Esophagus (tissue), 2 donors: ENCODE data around the gene KCNT2. TPM values are rescaled to one million over a fixed set of nuclear protein-coding genes. Genes with fewer than 3 reads are reported as not detected.
"Not testable (repeated sequence)": the region's sequence is repeated elsewhere in the genome, so short reads cannot be mapped to it uniquely, and the experiment has no call there.

ENCODE experiments used
- H3K27ac ChIP-seq, 2 donors: one replicate each; pipeline ENCODE4 v1.5.1; 2013; ENCODE audit warnings: low read depth in 2 of 2, mild to moderate bottlenecking in 2 of 2, inconsistent platforms in 1 of 2, low read length in 1 of 2, moderate library complexity in 1 of 2
- H3K27me3 ChIP-seq, 2 donors: one replicate each; pipeline ENCODE4 v1.6.1; 2013; ENCODE audit warnings: low read length in 2 of 2, control low read depth in 1 of 2, mild to moderate bottlenecking in 1 of 2; ENCODE audit not compliant: insufficient read depth in 2 of 2, control insufficient read depth in 1 of 2
- H3K36me3 ChIP-seq, 2 donors: one replicate each; pipeline ENCODE4 v1.6.1; 2013; ENCODE audit warnings: low read length in 1 of 2; ENCODE audit not compliant: control insufficient read depth in 2 of 2, insufficient read depth in 2 of 2
- H3K4me1 ChIP-seq, 2 donors: one replicate each; pipeline ENCODE4 v1.6.1; 2013; ENCODE audit warnings: low read length in 1 of 2; ENCODE audit not compliant: control insufficient read depth in 2 of 2, insufficient read depth in 2 of 2
- H3K4me3 ChIP-seq, 2 donors: one replicate each; pipeline ENCODE4 v1.5.1; 2013; ENCODE audit warnings: low read length in 2 of 2, mild to moderate bottlenecking in 2 of 2, low read depth in 1 of 2, moderate library complexity in 1 of 2
- H3K9me3 ChIP-seq, 2 donors: one replicate each; pipeline ENCODE4 v1.6.1; 2013; ENCODE audit warnings: mild to moderate bottlenecking in 2 of 2, low read depth in 1 of 2, low read length in 1 of 2, moderate library complexity in 1 of 2; ENCODE audit not compliant: control insufficient read depth in 2 of 2, insufficient read depth in 1 of 2
- WGBS, 2 donors: extraction: QIAGEN DNeasy Blood & Tissue Kit; methylation state at CpG; one replicate each; pipeline ENCODE4 v1.1.7; 2013; 5-methylcytosine and 5-hydroxymethylcytosine counted together
- polyA plus RNA-seq, 2 donors: library from polyadenylated mRNA; stranded (reverse); fragments of 200-250 nt; gene quantifications; one replicate each; pipeline ENCODE4 v1.2.3, GENCODE V29; 2013
- donor health status: healthy with polysubstance abuse.
- donor health status: Bipolar disorder and iron deficiency.

KCNT2 gene
- polyA plus RNA-seq, 2 donors = 0.22 to 0.49 TPM

GRCh38 chr1:196639291-196639690 lies 31.1 kb upstream of the KCNT2 start:
- not testable (repeated sequence) for H3K27ac ChIP-seq, H3K27me3 ChIP-seq, H3K9me3 ChIP-seq, H3K4me1 ChIP-seq, H3K4me3 ChIP-seq, H3K36me3 ChIP-seq
- WGBS, 2 donors = 83 to 93% methylated on average over 5 of the region's 5 CpGs

GRCh38 chr1:196638466-196638865 lies 30.2 kb upstream of the KCNT2 start:
- WGBS, 2 donors = 94% methylated on average over 2 of the region's 2 CpGs
- H3K4me1 ChIP-seq = no peaks in the 10 kb centered on the region
- H3K4me3 ChIP-seq = no peak overlapping the region
- H3K27ac ChIP-seq = no peak overlapping the region
- H3K36me3 ChIP-seq = no peaks in the 10 kb centered on the region
- H3K9me3 ChIP-seq = no peaks in the 10 kb centered on the region
- no peaks in the 10 kb centered on the region for H3K27me3 ChIP-seq

- Histone ChIP-seq H3K27ac (no peak overlapping the region), H3K36me3 (no peaks in the 10 kb centered on the region), H3K4me3 (no peak overlapping the region), H3K4me1 (no peaks in the 10 kb centered on the region), H3K9me3 (no peaks in the 10 kb centered on the region), H3K27me3 (no peaks in the 10 kb centered on the region)
- 91 to 94% methylated on average over 6 of the region's 6 CpGs for WGBS, 2 donors
Measured at GRCh38 chr1:196637606-196638005, 29.4 kb upstream of the KCNT2 start.

GRCh38 chr1:196628838-196629237 lies 20.6 kb upstream of the KCNT2 start:
- WGBS, 2 donors = 95 to 97% methylated on average over 3 of the region's 3 CpGs
- no peak overlapping the region for H3K4me3 ChIP-seq
- H3K36me3 ChIP-seq = no peaks in the 10 kb centered on the region
- H3K4me1 ChIP-seq = no peaks in the 10 kb centered on the region
- peaks cover 0 to 4% of the 10 kb centered on the region in 2 donors for H3K9me3 ChIP-seq
- no peak overlapping the region for H3K27ac ChIP-seq
- no peaks in the 10 kb centered on the region for H3K27me3 ChIP-seq

GRCh38 chr1:196623079-196623478 lies 14.8 kb upstream of the KCNT2 start:
- no peaks in the 10 kb centered on the region for H3K27me3 ChIP-seq
- H3K9me3 ChIP-seq = no peaks in the 10 kb centered on the region
- H3K4me1 ChIP-seq = no peaks in the 10 kb centered on the region
- H3K4me3 ChIP-seq = no peak overlapping the region
- no peak overlapping the region for H3K27ac ChIP-seq
- H3K36me3 ChIP-seq = no peaks in the 10 kb centered on the region
- WGBS, 2 donors = 79 to 81% methylated on average over 1 of the region's 1 CpG

- Histone ChIP-seq H3K4me1 (no peaks in the 10 kb centered on the region), H3K27ac (no peak overlapping the region), H3K36me3 (no peaks in the 10 kb centered on the region), H3K27me3 (no peaks in the 10 kb centered on the region), H3K4me3 (no peak overlapping the region), H3K9me3 (no peaks in the 10 kb centered on the region)
- 84 to 95% methylated on average over 2 of the region's 2 CpGs for WGBS, 2 donors
Measured at GRCh38 chr1:196619721-196620120, 11.5 kb upstream of the KCNT2 start.

- Histone ChIP-seq H3K27ac (no peak overlapping the region), H3K4me1 (peaks cover 0 to 6% of the 10 kb centered on the region in 2 donors), H3K4me3 (no peak overlapping the region), H3K27me3 (no peaks in the 10 kb centered on the region), H3K9me3 (no peaks in the 10 kb centered on the region), H3K36me3 (no peaks in the 10 kb centered on the region)
- WGBS, 2 donors = 72% methylated on average over 3 of the region's 3 CpGs
Measured at GRCh38 chr1:196611873-196612272, 3.6 kb upstream of the KCNT2 start.

GRCh38 chr1:196609370-196609737 lies 1.1 kb upstream of the KCNT2 start:
- WGBS, 2 donors = 40 to 42% methylated on average over 10 of the region's 10 CpGs
- Histone ChIP-seq H3K36me3 (no peaks in the 10 kb centered on the region), H3K27me3 (no peaks in the 10 kb centered on the region), H3K27ac (peak overlapping the region in 1 of 2 donors; percentile 64), H3K9me3 (no peaks in the 10 kb centered on the region), H3K4me3 (peak overlapping the region in 1 of 2 donors; percentile 44), H3K4me1 (peaks cover 0 to 6% of the 10 kb centered on the region in 2 donors)

GRCh38 chr1:196607981-196608380 lies 259 bp downstream of the KCNT2 start:
- WGBS, 2 donors = 2 to 3% methylated on average over 8 of the region's 8 CpGs
- Histone ChIP-seq H3K4me1 (peaks cover 0 to 6% of the 10 kb centered on the region in 2 donors), H3K27me3 (no peaks in the 10 kb centered on the region), H3K9me3 (no peaks in the 10 kb centered on the region), H3K36me3 (no peaks in the 10 kb centered on the region), H3K27ac (peak overlapping the region; percentile 64 to 65), H3K4me3 (peak overlapping the region; percentile 32 to 44)

- Histone ChIP-seq H3K4me1 (peaks cover 0 to 5% of the 10 kb centered on the region in 2 donors), H3K27me3 (no peaks in the 10 kb centered on the region), H3K4me3 (no peak overlapping the region), H3K9me3 (no peaks in the 10 kb centered on the region), H3K36me3 (no peaks in the 10 kb centered on the region), H3K27ac (no peak overlapping the region)
Measured at GRCh38 chr1:196603651-196604050, 4.6 kb downstream of the KCNT2 start.
